Limb (tissue), 2 donors: ENCODE results near the gene WDR33.
A peak's percentile ranks its signal among the peaks of the same experiment; 100 is the strongest.

Source experiments
- DNase-seq, 2 donors: peaks; one replicate each; pipeline ENCODE4 v3.0.0-alpha.2; 2016; ENCODE audit errors: extremely low spot score in 2 of 2

Gene WDR33

DNA sequence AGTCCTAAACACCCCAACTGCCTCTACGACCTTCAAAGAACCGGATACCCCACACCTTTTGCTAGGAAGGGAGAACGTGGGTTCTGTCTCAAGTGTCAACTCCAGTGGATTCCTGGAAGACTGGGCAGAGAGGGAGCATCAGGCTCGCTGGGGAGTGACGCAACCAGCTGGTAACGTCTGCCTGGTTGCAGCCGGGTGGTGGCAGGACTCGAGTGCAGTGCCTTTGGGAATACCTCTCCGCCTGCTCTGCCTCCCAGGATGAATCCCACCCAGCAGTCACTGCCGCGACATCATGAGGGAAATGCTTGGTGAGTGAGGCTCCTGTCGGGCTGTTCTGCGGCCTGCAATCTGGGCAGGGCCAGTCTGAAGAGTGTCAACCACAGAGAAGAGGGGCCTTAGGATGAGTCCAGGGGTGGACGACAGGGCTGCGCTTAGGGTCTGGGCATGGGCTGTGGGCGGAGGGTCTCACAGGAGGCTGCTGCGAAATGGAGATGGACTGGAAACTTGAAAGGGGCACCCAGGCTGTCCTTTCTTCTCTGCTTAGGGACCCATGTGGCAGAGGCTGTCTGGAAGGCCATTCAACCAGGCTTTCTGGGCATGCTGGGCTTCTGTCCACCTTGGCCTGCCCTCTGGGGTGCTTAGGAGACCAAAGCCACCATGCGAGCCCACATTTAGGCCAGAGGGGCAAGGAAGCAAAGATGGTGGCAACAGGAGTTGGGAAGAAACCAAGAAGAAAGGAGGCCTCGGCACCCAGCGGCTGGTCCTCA is 152.1 kb downstream of the WDR33 start:
- no peak for DNase-seq

DNA sequence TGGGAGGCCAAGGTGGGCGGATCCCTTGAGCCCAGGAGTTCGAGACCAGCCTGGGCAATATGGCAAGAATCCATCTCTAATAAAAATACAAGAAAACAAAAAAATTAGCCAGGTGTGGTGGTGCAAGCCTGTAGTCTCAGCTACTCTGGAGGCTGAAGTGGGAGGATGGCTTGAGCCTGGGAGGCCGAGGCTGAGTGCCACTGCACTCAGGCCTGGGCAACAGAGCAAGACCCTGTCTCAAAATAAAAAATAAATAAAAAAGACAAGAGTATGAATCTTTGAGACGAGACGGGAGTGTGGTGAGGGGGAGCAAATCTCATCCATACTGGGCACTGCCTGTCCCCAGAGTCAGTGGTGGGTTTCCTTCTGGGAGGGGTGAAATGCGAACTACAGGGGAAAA is 152.8 kb downstream of the WDR33 start:
- DNase-seq = no peak

- DNase-seq = no peak
Observed at GRCh38 chr2:127657232-127657595, 153.8 kb downstream of the WDR33 start.

DNA sequence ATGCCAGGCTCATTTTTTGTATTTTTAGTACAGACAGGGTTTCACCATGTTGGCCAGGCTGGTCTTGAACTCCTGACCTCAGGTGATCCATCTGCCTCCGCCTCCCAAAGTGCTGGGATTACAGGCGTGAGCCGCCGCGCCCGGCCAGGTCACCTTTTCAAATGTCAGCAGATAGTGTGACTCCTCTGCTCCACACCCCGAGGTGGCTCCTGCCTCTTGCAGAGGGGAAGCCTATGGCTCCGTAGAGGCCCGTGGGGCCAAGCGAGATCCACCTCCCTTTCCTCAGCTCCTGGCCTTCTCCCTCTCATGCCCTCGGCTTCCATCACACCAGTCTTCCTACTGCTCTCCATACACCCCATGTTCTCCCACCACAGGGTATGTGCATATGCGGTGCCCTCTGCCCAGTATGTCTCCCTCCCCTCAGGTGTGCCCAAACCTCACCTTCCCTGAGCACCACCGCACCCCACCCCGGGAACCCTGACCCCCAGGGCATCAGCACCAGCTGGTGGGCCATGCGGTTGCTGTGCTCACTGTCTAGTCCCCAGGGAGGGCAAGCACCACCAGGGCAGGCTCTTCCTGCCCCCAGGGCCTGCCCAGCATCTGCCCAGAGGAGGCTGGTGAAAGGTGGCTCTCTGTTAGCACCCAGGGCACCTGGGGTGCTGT is 154.3 kb downstream of the WDR33 start:
- DNase-seq = no peak

GRCh38 chr2:127655209-127656073 is 155.5 kb downstream of the WDR33 start:
- DNase-seq = no peak

DNA sequence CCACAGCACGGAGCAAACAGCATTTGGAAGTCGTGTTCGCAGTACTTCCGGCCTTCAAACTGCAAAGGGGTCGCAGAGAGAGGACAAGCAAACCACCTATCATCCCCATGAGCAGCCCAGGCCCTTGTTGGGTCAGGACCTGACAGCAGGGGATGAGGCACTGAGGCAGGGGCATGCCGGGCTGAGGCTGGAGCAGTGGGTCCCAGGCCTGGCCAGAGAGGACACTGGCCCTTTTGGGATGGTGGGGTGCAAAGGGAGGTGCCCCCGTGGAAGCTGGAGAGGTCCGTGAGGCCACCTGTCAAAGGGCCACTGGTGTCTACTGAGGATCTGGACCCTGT is 156.2 kb downstream of the WDR33 start:
- no peak for DNase-seq

GRCh38 chr2:127654084-127654837 is 156.7 kb downstream of the WDR33 start:
- DNase-seq = no peak

- no peak for DNase-seq
Observed at GRCh38 chr2:127653421-127654083, 157.4 kb downstream of the WDR33 start.

DNA sequence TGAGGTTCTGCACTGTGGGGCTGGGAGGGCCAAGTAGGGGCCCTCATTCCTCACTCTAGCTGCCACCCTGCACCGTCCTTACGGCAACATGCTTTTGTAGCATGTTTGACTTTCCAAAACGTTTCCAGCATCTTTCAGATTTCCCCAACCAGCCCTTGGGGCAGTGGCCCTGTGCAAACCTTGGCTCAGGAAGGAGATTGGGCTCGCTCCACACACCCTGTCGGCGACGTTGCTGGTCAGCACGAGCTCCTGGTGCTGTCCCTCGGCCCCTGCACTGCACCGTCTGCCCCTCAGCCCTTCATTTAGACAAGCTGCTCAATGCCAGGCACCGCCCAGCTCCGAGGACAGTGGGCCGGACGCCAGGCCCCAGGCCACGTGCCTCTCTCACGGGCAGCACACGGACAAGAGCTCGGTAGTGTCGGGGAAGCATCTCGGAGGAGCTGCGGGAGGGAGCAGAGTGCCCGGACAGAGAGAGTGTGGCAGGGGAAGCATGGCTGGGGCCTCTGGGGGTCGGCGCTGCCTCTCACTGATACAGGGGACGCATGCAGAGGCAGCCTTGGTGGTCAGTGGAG is 158.1 kb downstream of the WDR33 start:
- DNase-seq = no peak

DNA sequence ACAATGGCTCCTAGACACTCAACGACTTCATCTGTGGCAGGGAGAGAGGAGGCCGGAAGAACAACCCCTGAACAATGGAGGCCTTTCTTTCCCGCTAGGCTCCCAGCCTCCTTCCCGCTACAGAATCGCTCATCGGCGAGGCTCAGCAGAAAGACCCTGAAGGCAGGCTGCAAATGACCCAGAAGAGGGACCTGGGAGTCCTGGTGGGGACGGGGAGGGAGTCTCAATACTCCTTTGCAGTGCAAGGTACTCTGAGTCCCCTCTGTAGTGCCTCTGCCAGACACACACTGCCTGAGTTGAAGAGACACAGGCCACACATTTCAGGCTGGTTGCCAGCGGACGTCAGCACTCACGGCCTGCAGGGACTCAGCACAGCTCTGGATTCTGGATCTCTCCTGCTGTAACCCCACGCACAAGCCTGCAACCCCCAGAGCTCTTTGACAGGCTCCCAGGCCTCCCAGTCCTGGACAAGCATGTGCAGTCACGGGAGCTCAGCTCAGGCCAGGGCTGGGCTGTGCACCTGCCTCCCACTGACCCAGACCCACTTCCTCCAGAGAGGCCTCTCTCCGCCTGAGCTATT is 158.9 kb downstream of the WDR33 start:
- DNase-seq = peak; percentile 39 to 78

DNA sequence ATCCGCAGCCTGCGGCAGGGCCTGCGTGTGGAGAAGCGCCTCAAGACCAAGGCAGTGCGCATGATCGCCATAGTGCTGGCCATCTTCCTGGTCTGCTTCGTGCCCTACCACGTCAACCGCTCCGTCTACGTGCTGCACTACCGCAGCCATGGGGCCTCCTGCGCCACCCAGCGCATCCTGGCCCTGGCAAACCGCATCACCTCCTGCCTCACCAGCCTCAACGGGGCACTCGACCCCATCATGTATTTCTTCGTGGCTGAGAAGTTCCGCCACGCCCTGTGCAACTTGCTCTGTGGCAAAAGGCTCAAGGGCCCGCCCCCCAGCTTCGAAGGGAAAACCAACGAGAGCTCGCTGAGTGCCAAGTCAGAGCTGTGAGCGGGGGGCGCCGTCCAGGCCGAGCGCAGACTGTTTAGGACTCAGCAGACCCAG is 159.6 kb downstream of the WDR33 start:
- DNase-seq = no peak
